ENCODE measurements around the gene OR8G1.

GRCh38 chr11:124277804-124278203 lies 36.9 kb downstream of the OR8G1 start:
- TF ChIP-seq CTCF (IDR thresholded peaks at IDR 0.05) (no peak), POLR2AphosphoS5 (IDR thresholded peaks at IDR 0.05) (no peak), POLR2A (IDR thresholded peaks at IDR 0.05) (no peak)

Measured in prostate gland (tissue), 2 donors.